NCI-H2107 treated with DMSO at 0.1 percent for 48 hours (cell line): ENCODE measurements around the gene ZNG1F.
"Not testable (repeated sequence)": the region's sequence is repeated elsewhere in the genome, so short reads cannot be mapped to it uniquely, and the experiment has no call there.

Source experiments
- DNase-seq: peaks from one replicate; lab custom pipeline; 2025; ENCODE audit not compliant: unreplicated experiment; lab: John Stamatoyannopoulos, UW

ZNG1F gene

GRCh38 chr9:41123812-41124211 lies 65.3 kb downstream of the ZNG1F start:
- DNase-seq, result not testable (repeated sequence)

GRCh38 chr9:41123396-41123795 lies 65.7 kb downstream of the ZNG1F start:
- not testable (repeated sequence) for DNase-seq

GRCh38 chr9:41120696-41121095 lies 68.4 kb downstream of the ZNG1F start:
- DNase-seq, result not testable (repeated sequence)

GRCh38 chr9:41119719-41120118 lies 69.4 kb downstream of the ZNG1F start:
- DNase-seq, result not testable (repeated sequence)

GRCh38 chr9:41119311-41119710 lies 69.8 kb downstream of the ZNG1F start:
- DNase-seq, result not testable (repeated sequence)

GRCh38 chr9:41113348-41113747 lies 75.8 kb downstream of the ZNG1F start:
- not testable (repeated sequence) for DNase-seq

GRCh38 chr9:41111414-41111813 lies 77.7 kb downstream of the ZNG1F start:
- DNase-seq, result not testable (repeated sequence)

- DNase-seq, result not testable (repeated sequence)
These were observed 78.2 kb downstream of the ZNG1F start for GRCh38 chr9:41110913-41111312.

- not testable (repeated sequence) for DNase-seq
These were observed 79.9 kb downstream of the ZNG1F start for GRCh38 chr9:41109253-41109652.

- not testable (repeated sequence) for DNase-seq
These were observed 80.3 kb downstream of the ZNG1F start for GRCh38 chr9:41108816-41109215.

- DNase-seq, result not testable (repeated sequence)
These were observed 82.5 kb downstream of the ZNG1F start for GRCh38 chr9:41106472-41107116.

GRCh38 chr9:41105557-41106253 lies 83.4 kb downstream of the ZNG1F start:
- DNase-seq, result not testable (repeated sequence)

GRCh38 chr9:41104542-41104941 lies 84.6 kb downstream of the ZNG1F start:
- DNase-seq, result not testable (repeated sequence)

- not testable (repeated sequence) for DNase-seq
These were observed 88.6 kb downstream of the ZNG1F start for GRCh38 chr9:41100508-41100907.

- not testable (repeated sequence) for DNase-seq
These were observed 90.4 kb downstream of the ZNG1F start for GRCh38 chr9:41098759-41099158.

GRCh38 chr9:41095060-41095459 lies 94.1 kb downstream of the ZNG1F start:
- not testable (repeated sequence) for DNase-seq

- DNase-seq, result not testable (repeated sequence)
These were observed 94.9 kb downstream of the ZNG1F start for GRCh38 chr9:41094010-41094773.

GRCh38 chr9:41090922-41091321 lies 98.2 kb downstream of the ZNG1F start:
- not testable (repeated sequence) for DNase-seq

GRCh38 chr9:41090386-41090785 lies 98.7 kb downstream of the ZNG1F start:
- DNase-seq, result not testable (repeated sequence)

- DNase-seq, result not testable (repeated sequence)
These were observed 100.6 kb downstream of the ZNG1F start for GRCh38 chr9:41088450-41089059.

- DNase-seq, result not testable (repeated sequence)
These were observed 101.2 kb downstream of the ZNG1F start for GRCh38 chr9:41087929-41088328.
